ENCODE data around the gene THBS2.
"Not testable (repeated sequence)": the region's sequence is repeated elsewhere in the genome, so short reads cannot be mapped to it uniquely, and the experiment has no call there.

The THBS2 gene

GRCh38 chr6:169205176-169206160 lies 48.2 kb downstream of the THBS2 start:
- DNase-seq = no peak

- no peak for DNase-seq
These were observed 49.5 kb downstream of the THBS2 start for GRCh38 chr6:169204167-169204566.

GRCh38 chr6:169201985-169202384 lies 51.7 kb downstream of the THBS2 start:
- DNase-seq = no peak

GRCh38 chr6:169200893-169201514 lies 52.6 kb downstream of the THBS2 start:
- no peak for DNase-seq

GRCh38 chr6:169199625-169200335 lies 53.9 kb downstream of the THBS2 start:
- no peak for DNase-seq

- no peak for DNase-seq
These were observed 54.8 kb downstream of the THBS2 start for GRCh38 chr6:169198885-169199284.

GRCh38 chr6:169197929-169198328 lies 55.7 kb downstream of the THBS2 start:
- DNase-seq = not testable (repeated sequence)

GRCh38 chr6:169196279-169196678 lies 57.4 kb downstream of the THBS2 start:
- not testable (repeated sequence) for DNase-seq

GRCh38 chr6:169194737-169195136 lies 58.9 kb downstream of the THBS2 start:
- no peak for DNase-seq

- no peak for DNase-seq
These were observed 62.7 kb downstream of the THBS2 start for GRCh38 chr6:169190970-169191369.

- DNase-seq = no peak
These were observed 63.5 kb downstream of the THBS2 start for GRCh38 chr6:169190144-169190584.

GRCh38 chr6:169189686-169190085 lies 64.0 kb downstream of the THBS2 start:
- DNase-seq = no peak

GRCh38 chr6:169189182-169189581 lies 64.5 kb downstream of the THBS2 start:
- no peak for DNase-seq

GRCh38 chr6:169188475-169188874 lies 65.2 kb downstream of the THBS2 start:
- no peak for DNase-seq

GRCh38 chr6:169188051-169188470 lies 65.6 kb downstream of the THBS2 start:
- DNase-seq = no peak

GRCh38 chr6:169186496-169187169 lies 67.0 kb downstream of the THBS2 start:
- no peak for DNase-seq

GRCh38 chr6:169185692-169186485 lies 67.8 kb downstream of the THBS2 start:
- DNase-seq = no peak

- DNase-seq = no peak
These were observed 68.6 kb downstream of the THBS2 start for GRCh38 chr6:169185011-169185521.

- no peak for DNase-seq
These were observed 69.2 kb downstream of the THBS2 start for GRCh38 chr6:169184419-169184818.

GRCh38 chr6:169183233-169183632 lies 70.4 kb downstream of the THBS2 start:
- DNase-seq = no peak

GRCh38 chr6:169179831-169180230 lies 73.8 kb downstream of the THBS2 start:
- DNase-seq = not testable (repeated sequence)
